ENCODE measurements around the gene ADGRD1. TPM values are rescaled to one million over a fixed set of nuclear protein-coding genes. Genes with fewer than 3 reads are reported as not detected.

ADGRD1 gene
- total RNA-seq, 4 donors from 2014 or later: 8.3 to 18.1 (median 12.5) TPM

DNA sequence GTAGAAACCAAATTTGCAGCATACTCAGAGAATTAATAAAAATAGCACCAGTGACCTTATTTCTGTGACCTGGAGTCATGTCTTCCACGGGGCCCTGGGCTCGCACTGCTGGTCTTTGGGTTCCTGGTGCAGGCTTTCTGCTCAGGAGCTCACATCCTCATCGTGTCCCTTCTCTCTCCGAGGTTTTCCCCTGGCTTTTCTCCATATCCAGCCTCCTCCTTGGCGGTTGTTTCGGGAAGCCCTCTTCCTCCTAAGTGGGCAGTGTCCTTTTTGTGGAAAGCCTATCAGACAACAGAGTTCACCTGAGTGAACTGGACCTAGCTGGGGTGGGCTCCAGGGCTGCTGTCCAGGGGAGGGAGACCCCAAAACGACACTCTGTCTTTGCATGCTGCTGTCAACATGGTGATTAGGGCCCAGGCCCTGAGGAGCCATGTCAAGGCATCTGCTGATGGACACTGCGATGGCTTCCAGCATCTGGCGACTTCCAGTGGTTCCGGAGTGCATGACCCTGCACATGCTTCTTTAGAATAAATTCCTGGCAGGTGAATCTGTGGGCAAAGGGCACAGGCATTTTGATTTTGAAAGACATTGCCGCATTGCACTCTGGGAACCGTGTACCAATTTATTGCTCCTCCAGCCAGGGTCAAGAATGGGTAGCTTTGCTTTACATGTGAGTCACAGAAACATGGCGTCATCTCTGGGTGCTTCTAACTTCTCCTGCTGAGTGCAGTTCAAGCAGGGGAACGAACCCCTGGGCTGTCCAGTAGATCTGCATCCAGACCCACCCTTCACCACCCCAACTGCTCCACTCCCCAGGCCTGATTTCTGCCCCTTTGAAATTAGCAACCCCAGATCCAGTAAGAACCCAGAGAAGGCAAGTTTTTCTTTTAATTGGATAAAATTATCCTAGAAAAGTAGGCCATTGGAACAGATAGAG, 136.8 kb downstream of the ADGRD1 start:
- no peak overlapping the region for H3K27ac ChIP-seq
- 75 to 85% methylated on average over 2 to 14 of the region's 14 CpGs for WGBS, 2 donors (ENCODE audit: low coverage in 1 of 2)
- H3K4me1 ChIP-seq: no peaks in the 10 kb centered on the region
- DNase-seq: peak; percentile 4
- intact Hi-C loops (cut with DNase I; ENCODE audit: low total_unique reads) (no loop called here), in situ Hi-C loops (cut with MboI; ENCODE audit: low pct_ligation_motif_present in 1 of 4, low pct_unique_long_range_greater_than_20kb in 1 of 4, low sequenced_read_pairs in 3 of 4) (no loop called here)
- no peaks in the 10 kb centered on the region for H3K36me3 ChIP-seq
- H3K27me3 ChIP-seq: no peaks in the 10 kb centered on the region
- no peaks in the 10 kb centered on the region for H3K9me3 ChIP-seq
- TF ChIP-seq EP300 (IDR thresholded peaks at IDR 0.05; ENCODE audit: low read depth) (no peak), POLR2A (IDR thresholded peaks at IDR 0.05) (no peak), POLR2AphosphoS5 (IDR thresholded peaks at IDR 0.05) (no peak)
- TF ChIP-seq, protein P1, sequence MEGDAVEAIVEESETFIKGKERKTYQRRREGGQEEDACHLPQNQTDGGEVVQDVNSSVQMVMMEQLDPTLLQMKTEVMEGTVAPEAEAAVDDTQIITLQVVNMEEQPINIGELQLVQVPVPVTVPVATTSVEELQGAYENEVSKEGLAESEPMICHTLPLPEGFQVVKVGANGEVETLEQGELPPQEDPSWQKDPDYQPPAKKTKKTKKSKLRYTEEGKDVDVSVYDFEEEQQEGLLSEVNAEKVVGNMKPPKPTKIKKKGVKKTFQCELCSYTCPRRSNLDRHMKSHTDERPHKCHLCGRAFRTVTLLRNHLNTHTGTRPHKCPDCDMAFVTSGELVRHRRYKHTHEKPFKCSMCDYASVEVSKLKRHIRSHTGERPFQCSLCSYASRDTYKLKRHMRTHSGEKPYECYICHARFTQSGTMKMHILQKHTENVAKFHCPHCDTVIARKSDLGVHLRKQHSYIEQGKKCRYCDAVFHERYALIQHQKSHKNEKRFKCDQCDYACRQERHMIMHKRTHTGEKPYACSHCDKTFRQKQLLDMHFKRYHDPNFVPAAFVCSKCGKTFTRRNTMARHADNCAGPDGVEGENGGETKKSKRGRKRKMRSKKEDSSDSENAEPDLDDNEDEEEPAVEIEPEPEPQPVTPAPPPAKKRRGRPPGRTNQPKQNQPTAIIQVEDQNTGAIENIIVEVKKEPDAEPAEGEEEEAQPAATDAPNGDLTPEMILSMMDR (IDR thresholded peaks at IDR 0.05): no peak
- H3K4me3 ChIP-seq: no peak overlapping the region

DNA sequence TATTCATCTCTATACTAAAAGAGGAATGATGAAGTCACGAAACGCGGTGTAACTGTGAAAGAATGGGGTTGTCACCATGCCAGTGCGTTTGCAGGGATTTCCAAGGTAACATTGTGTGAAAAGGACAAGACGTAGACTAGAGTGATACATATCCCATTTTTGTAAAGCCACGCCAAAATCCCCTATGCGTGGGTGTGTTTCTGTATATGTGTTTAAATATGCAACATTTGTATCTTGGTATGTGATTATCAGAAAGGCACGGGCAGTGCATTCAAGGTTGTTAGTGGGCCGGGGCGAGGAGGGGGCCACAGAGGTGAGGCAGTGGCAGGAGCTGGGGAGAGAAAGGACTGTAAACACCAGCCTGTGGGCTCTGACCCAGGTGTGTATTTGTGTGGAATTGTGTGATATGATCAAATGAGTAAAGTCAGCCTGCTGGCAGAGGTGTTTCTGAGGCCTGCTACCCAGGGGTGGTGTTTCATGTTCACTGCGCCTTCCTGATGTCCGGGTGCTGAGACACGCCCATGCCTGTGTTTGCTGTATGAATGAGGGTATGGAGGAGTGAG, 137.8 kb downstream of the ADGRD1 start:
- intact Hi-C loops (cut with DNase I; ENCODE audit: low total_unique reads) (no loop called here), in situ Hi-C loops (cut with MboI; ENCODE audit: low pct_ligation_motif_present in 1 of 4, low pct_unique_long_range_greater_than_20kb in 1 of 4, low sequenced_read_pairs in 3 of 4) (no loop called here)
- H3K4me3 ChIP-seq: no peak overlapping the region
- H3K36me3 ChIP-seq: no peaks in the 10 kb centered on the region
- TF ChIP-seq POLR2A (IDR thresholded peaks at IDR 0.05) (no peak), EP300 (IDR thresholded peaks at IDR 0.05; ENCODE audit: low read depth) (no peak), POLR2AphosphoS5 (IDR thresholded peaks at IDR 0.05) (no peak)
- TF ChIP-seq, protein P1 (IDR thresholded peaks at IDR 0.05): no peak
- WGBS, 2 donors (ENCODE audit: low coverage in 1 of 2): 66 to 68% methylated on average over 4 to 12 of the region's 13 CpGs
- peak; percentile 4 for DNase-seq
- no peak overlapping the region for H3K27ac ChIP-seq
- H3K4me1 ChIP-seq: no peaks in the 10 kb centered on the region
- no peaks in the 10 kb centered on the region for H3K27me3 ChIP-seq
- no peaks in the 10 kb centered on the region for H3K9me3 ChIP-seq

DNA sequence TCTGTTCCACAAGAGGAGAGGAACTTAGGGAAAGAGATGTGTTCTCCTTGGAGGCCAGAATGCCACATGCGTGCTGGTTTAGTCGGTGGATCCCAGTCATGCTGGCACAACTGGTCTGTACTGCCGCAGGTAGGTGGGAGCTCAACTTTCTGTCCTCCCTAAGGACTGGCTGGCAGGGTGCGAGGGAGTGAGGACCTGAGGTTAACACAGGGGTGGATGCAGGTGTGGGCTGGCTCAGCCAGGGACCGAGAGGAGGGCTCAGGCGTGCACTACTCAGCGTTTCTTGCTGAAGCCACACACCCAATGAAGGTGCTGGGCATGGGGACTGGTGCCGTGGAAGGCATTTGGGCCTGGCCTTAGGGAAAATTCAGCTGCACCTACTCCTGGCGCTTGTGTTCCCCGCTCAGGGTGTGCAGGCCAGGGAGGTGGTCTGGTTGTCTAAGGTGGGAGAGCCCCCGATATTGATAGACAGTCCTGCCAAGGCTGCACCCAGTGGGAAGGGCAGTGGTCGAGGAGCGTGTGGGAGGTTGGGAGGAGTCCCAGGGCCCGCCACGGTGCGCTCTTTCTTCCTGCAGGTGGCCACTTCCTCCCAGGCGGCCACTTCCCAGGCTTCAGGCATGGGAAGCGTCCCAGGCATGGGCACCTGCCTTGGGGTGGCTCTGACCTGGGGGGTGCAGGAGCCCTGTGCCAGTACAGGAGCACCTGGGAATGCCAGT, 138.4 kb downstream of the ADGRD1 start:
- Histone ChIP-seq H3K36me3 (no peaks in the 10 kb centered on the region), H3K4me1 (no peaks in the 10 kb centered on the region), H3K27me3 (no peaks in the 10 kb centered on the region), H3K27ac (no peak overlapping the region), H3K9me3 (no peaks in the 10 kb centered on the region), H3K4me3 (no peak overlapping the region)
- intact Hi-C loops (cut with DNase I; ENCODE audit: low total_unique reads): no loop called here
- TF ChIP-seq POLR2AphosphoS5 (IDR thresholded peaks at IDR 0.05) (no peak), POLR2A (IDR thresholded peaks at IDR 0.05) (no peak), EP300 (IDR thresholded peaks at IDR 0.05; ENCODE audit: low read depth) (no peak)
- TF ChIP-seq, protein P1 (IDR thresholded peaks at IDR 0.05): no peak
- DNase-seq: peak; percentile 6
- 79% methylated on average over 10 of the region's 18 CpGs; no CpG with 5 or more reads in 1 of the 2 donors for WGBS, 2 donors (ENCODE audit: low coverage in 1 of 2)
- in situ Hi-C loops (cut with MboI; ENCODE audit: low pct_ligation_motif_present in 1 of 4, low pct_unique_long_range_greater_than_20kb in 1 of 4, low sequenced_read_pairs in 3 of 4): no loop called here
